Prostate gland (tissue), 2 donors: ENCODE measurements around the gene PRKAA1. TPM values are rescaled to one million over a fixed set of nuclear protein-coding genes. Genes with fewer than 3 reads are reported as not detected.

Source experiments
- DNase-seq: peaks from one replicate; pipeline ENCODE4 v3.0.0-alpha.2; 2019; ENCODE audit warnings: low spot score
- H3K27ac ChIP-seq, 2 donors: fragments of 200-600 bp; sonication (generic); 2 replicates each; pipeline ENCODE4 v1.5.1; 2017 to 2019
- H3K27me3 ChIP-seq: fragments of 200-600 bp; sonication (generic); replicated peaks from 2 replicates; pipeline ENCODE4 v1.5.1; 2019; ENCODE audit not compliant: insufficient read depth
- H3K36me3 ChIP-seq, 2 donors: fragments of 200-600 bp; sonication (generic); 1 replicate in 1 of 2; 2 replicates in 1 of 2; pipeline versions ENCODE4 v1.5.1 to v1.8.1; 2017 to 2019
- H3K4me1 ChIP-seq: fragments of 200-600 bp; sonication (generic); replicated peaks from 2 replicates; pipeline ENCODE4 v1.5.1; 2019
- H3K4me3 ChIP-seq, 2 donors: fragments of 200-600 bp; sonication (generic); 2 replicates each; pipeline ENCODE4 v1.5.1; 2017 to 2019
- H3K9me3 ChIP-seq: fragments of 200-600 bp; sonication (generic); 2 replicates; pipeline ENCODE4 v1.5.1; 2017
- CTCF ChIP-seq, 4 experiments: fragments of 200-600 bp in 2 of 4; fragments of 450-650 bp in 2 of 4; sonication (generic) in 2 of 4; IDR thresholded peaks; 1 replicate in 3 of 4; 2 replicates in 1 of 4; pipeline ENCODE4 v1.5.1; 2016 to 2019; ENCODE audit warnings: antibody characterized with exemption in 4 of 4, mild to moderate bottlenecking in 2 of 4, moderate library complexity in 2 of 4
- POLR2A ChIP-seq: fragments of 450-650 bp; IDR thresholded peaks from one replicate; pipeline ENCODE4 v1.6.1; 2016; ENCODE audit warnings: antibody characterized with exemption, mild to moderate bottlenecking
- POLR2AphosphoS5 ChIP-seq: sonication (generic); formaldehyde crosslinking; IDR thresholded peaks from one replicate; pipeline ENCODE4 v1.6.1; 2017; ENCODE audit warnings: antibody characterized with exemption
- whole genome bisulfite sequencing: methylation state at CpG from one replicate; pipeline ENCODE4 v1.1.5; 2018; 5-methylcytosine and 5-hydroxymethylcytosine counted together
- intact Hi-C: fragments of 100-400 bp; cut with DNase I; formaldehyde crosslinking; loops from one replicate; pipeline ENCODE4 v1.14.2; 2022
- total RNA-seq, 2 donors: library from RNA; depleted of rRNA; stranded (reverse); fragments of >200 nt; gene quantifications; one replicate each; pipeline ENCODE4 v1.1.0, GENCODE V29; 2016

The PRKAA1 gene
- total RNA-seq, 2 donors from 2014 or later: 64.9 to 110 TPM

DNA sequence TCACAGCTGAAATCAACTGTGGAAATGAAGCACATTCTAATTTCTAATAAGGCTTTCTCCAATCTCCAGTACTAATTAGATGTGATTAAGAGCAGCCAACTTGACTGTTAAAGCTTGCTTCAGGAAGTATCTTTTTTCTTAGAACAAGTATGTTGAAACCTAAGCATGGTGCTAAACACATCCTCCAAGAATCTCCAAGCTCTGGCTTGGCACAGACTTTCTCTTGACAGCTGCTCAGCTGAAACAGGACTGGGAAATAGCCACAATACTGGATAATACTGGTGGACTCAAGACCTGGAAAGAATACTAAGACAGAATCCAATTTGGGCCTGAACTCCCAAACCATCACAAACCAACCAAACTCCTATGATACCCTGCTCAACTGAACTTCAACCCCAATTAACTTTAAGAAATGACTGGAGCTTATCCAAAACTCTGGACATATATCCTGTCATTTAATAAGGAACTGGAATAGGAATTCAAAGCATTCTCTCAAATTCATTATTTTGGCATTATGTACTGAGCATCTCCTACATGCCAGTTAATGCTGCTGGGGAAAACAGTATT is 16.2 kb downstream of the PRKAA1 start:
- intact Hi-C loops: no loop called here
- Histone ChIP-seq H3K9me3 (no peaks in the 10 kb centered on the region), H3K27ac (no peak overlapping the region), H3K4me3 (no peak overlapping the region), H3K4me1 (no peaks in the 10 kb centered on the region), H3K36me3 (no peaks in the 10 kb centered on the region), H3K27me3 (no peaks in the 10 kb centered on the region)
- no peak for DNase-seq
- TF ChIP-seq CTCF (IDR thresholded peaks at IDR 0.05): no peak
- no peak for TF ChIP-seq POLR2A
- TF ChIP-seq POLR2AphosphoS5: no peak

DNA sequence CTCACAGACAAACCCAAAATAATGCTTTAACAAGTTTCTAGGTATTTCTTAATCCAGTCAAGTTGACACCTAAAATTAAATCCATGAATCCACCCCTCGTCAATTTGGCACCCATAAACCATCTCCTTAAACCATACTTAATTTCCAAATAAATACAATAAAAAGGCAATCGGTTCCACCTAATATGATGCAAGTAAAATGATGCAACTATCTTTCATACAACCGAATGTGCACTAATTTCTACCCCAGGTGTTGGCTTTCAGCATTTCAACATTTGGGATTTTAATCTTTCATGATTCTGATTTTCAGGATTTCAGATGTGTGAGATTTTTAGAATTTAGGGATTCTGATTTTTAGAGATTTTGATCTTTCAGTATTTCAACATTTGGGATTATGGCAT is 17.3 kb downstream of the PRKAA1 start:
- no peak overlapping the region for H3K27ac ChIP-seq
- no peaks in the 10 kb centered on the region for H3K27me3 ChIP-seq
- no peak overlapping the region for H3K4me3 ChIP-seq
- H3K4me1 ChIP-seq: no peaks in the 10 kb centered on the region
- no peaks in the 10 kb centered on the region for H3K36me3 ChIP-seq
- H3K9me3 ChIP-seq: no peaks in the 10 kb centered on the region
- intact Hi-C loops: no loop called here
- no peak for DNase-seq
- TF ChIP-seq POLR2A (no peak), POLR2AphosphoS5 (no peak), CTCF (IDR thresholded peaks at IDR 0.05) (no peak)
- WGBS: 93% methylated on average over 3 of the region's 3 CpGs

DNA sequence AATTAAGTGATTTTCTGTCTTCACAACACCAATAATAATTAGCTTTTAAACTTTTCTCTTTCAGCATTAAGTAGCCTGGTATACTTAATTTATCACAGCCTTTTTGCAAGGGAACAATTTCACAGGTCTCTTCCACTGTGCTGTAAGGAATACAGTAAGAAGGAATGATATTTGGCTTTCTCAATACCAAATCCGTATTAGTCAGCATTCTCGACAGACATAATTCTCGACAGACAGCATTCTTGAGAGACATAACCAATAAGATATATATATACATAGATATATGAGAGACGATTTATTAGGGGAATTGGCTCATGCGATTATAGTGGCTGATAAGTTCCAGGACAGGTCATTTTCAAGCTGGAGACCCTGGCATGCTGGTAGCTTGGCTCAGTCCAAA is 18.0 kb downstream of the PRKAA1 start:
- no peak overlapping the region for H3K4me3 ChIP-seq
- H3K27me3 ChIP-seq: no peaks in the 10 kb centered on the region
- WGBS: 82% methylated on average over 5 of the region's 5 CpGs
- intact Hi-C loops: no loop called here
- no peaks in the 10 kb centered on the region for H3K9me3 ChIP-seq
- H3K27ac ChIP-seq: no peak overlapping the region
- no peaks in the 10 kb centered on the region for H3K36me3 ChIP-seq
- no peak for TF ChIP-seq POLR2AphosphoS5
- TF ChIP-seq POLR2A: no peak
- no peak for TF ChIP-seq CTCF (IDR thresholded peaks at IDR 0.05)
- no peak for DNase-seq
- H3K4me1 ChIP-seq: no peaks in the 10 kb centered on the region

GRCh38 chr5:40779561-40779960 is 18.6 kb downstream of the PRKAA1 start:
- H3K36me3 ChIP-seq: no peaks in the 10 kb centered on the region

More at GRCh38 chr5:40779561-40779960, 18.6 kb downstream of the PRKAA1 start:
- Histone ChIP-seq H3K9me3 (no peaks in the 10 kb centered on the region), H3K27me3 (no peaks in the 10 kb centered on the region), H3K27ac (no peak overlapping the region), H3K4me1 (no peaks in the 10 kb centered on the region), H3K4me3 (no peak overlapping the region)
- intact Hi-C loops: no loop called here
- WGBS: 92% methylated on average over 6 of the region's 6 CpGs
- DNase-seq: no peak
- no peak for TF ChIP-seq POLR2A
- TF ChIP-seq CTCF (IDR thresholded peaks at IDR 0.05): no peak
- no peak for TF ChIP-seq POLR2AphosphoS5
